HL-60/S4 treated with phorbol 12-myristate 13-acetate at 8.2 ng/mL for 4 days and 3 days (cell line): ENCODE results near the gene SPACA4.

Source experiments
- in situ Hi-C: fragments of 300-500 bp; cut with MboI; formaldehyde crosslinking; loops from 2 replicates; pipeline ENCODE4 v1.15.0; 2022; ENCODE audit warnings: low sequenced_read_pairs

SPACA4 gene

GRCh38 chr19:48646001-48646721 is 39.6 kb downstream of the SPACA4 start, which contains the start of gene CA11:
CA11 (minus strand) TSS chr19:48646187; CDS start chr19:48645632, 555 bp downstream.
- in situ Hi-C loops, result no loop called here

- in situ Hi-C loops, result no loop called here
Observed at GRCh38 chr19:48646722-48647216, 40.2 kb downstream of the SPACA4 start.

GRCh38 chr19:48648134-48648533 is 41.6 kb downstream of the SPACA4 start:
- in situ Hi-C loops, result no loop called here

DNA sequence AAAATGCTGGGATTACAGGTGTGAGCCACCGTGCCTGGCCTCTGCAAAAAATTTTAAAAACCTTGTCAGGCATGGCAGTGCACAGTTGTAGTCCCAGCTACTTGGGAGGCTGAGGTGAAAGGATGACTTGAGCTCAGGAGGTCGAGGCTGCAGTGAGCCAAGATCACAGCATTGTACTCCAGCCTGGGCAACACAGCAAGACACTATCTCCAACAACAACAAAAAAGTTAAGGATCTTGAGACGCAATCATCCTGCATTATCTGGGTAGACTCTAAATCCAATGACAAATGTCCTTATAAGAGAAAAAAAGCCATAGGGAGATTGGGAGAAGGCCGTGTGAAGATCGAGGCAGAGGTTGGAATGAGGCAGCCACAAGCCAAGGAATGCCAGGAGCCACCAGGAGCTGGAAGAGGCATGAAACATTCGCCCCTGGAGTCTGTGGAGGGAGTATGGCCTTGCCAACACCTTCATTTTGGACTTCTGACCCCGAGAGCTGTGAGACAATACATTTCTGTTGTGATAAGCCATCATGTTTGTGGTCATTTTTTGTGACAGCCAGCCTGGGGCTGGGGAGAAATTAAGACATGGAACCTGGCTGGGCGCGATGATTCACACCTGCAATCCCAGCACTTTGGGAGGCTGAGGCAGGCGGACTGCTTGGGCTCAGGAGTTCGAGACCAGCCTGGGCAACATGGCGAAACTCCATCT is 44.6 kb downstream of the SPACA4 start:
- in situ Hi-C loops, result no loop called here

- in situ Hi-C loops, result no loop called here
Observed at GRCh38 chr19:48651683-48652048, 45.1 kb downstream of the SPACA4 start.

GRCh38 chr19:48654299-48655059 is 47.9 kb downstream of the SPACA4 start:
- in situ Hi-C loops, result no loop called here

- in situ Hi-C loops, result no loop called here
Observed at GRCh38 chr19:48656840-48657474, 50.4 kb downstream of the SPACA4 start.
